ENCODE measurements around the gene CCDC127. TPM values are rescaled to one million over a fixed set of nuclear protein-coding genes. Genes with fewer than 3 reads are reported as not detected.

CCDC127 gene
- total RNA-seq, 2 experiments from 2014 or later = 3.6 to 4.0 TPM

GRCh38 chr5:161803-162110 lies 56.2 kb downstream of the CCDC127 start:
- no peak overlapping the region for H3K4me3 Mint-ChIP-seq
- CTCF ChIA-PET = no interaction called here
- H3K27ac Mint-ChIP-seq = no peak overlapping the region
- no peaks in the 10 kb centered on the region for H3K36me3 Mint-ChIP-seq (ENCODE audit: low read depth)
- intact Hi-C loops (cut with micrococcal nuclease) = no loop called here
- H3K27me3 Mint-ChIP-seq (ENCODE audit: low read depth) = peaks cover 13% of the 10 kb centered on the region
- no peaks in the 10 kb centered on the region for H3K4me1 Mint-ChIP-seq (ENCODE audit: low read depth)
- H3K9me3 Mint-ChIP-seq = no peaks in the 10 kb centered on the region
- DNase-seq = no peak

GRCh38 chr5:160921-161802 lies 56.8 kb downstream of the CCDC127 start:
- Mint-ChIP-seq H3K9me3 (no peaks in the 10 kb centered on the region), H3K27me3 (ENCODE audit: low read depth) (peaks cover 13% of the 10 kb centered on the region), H3K27ac (no peak overlapping the region), H3K36me3 (ENCODE audit: low read depth) (no peaks in the 10 kb centered on the region), H3K4me3 (no peak overlapping the region), H3K4me1 (ENCODE audit: low read depth) (no peaks in the 10 kb centered on the region)
- CTCF ChIA-PET = no interaction called here
- DNase-seq = no peak
- intact Hi-C loops (cut with micrococcal nuclease) = no loop called here

- Mint-ChIP-seq H3K27ac (no peak overlapping the region), H3K36me3 (ENCODE audit: low read depth) (no peaks in the 10 kb centered on the region), H3K27me3 (ENCODE audit: low read depth) (peaks cover 13% of the 10 kb centered on the region), H3K4me3 (no peak overlapping the region), H3K4me1 (ENCODE audit: low read depth) (no peaks in the 10 kb centered on the region), H3K9me3 (no peaks in the 10 kb centered on the region)
- no peak for DNase-seq
- intact Hi-C loops (cut with micrococcal nuclease) = no loop called here
- CTCF ChIA-PET = no interaction called here
Observed at GRCh38 chr5:160173-160510, 57.8 kb downstream of the CCDC127 start.

GRCh38 chr5:159448-160172 lies 58.3 kb downstream of the CCDC127 start:
- no peak overlapping the region for H3K4me3 Mint-ChIP-seq
- no peaks in the 10 kb centered on the region for H3K4me1 Mint-ChIP-seq (ENCODE audit: low read depth)
- DNase-seq = no peak
- intact Hi-C loops (cut with micrococcal nuclease) = no loop called here
- H3K36me3 Mint-ChIP-seq (ENCODE audit: low read depth) = no peaks in the 10 kb centered on the region
- peaks cover 13% of the 10 kb centered on the region for H3K27me3 Mint-ChIP-seq (ENCODE audit: low read depth)
- no peak overlapping the region for H3K27ac Mint-ChIP-seq
- no peaks in the 10 kb centered on the region for H3K9me3 Mint-ChIP-seq
- CTCF ChIA-PET = interaction anchor here (0.6 kb wide), 1 partner anchor 29 kb away, joined by 3 read pairs; no protein-coding TSS in a partner anchor

GRCh38 chr5:158807-159447 lies 59.0 kb downstream of the CCDC127 start:
- Mint-ChIP-seq H3K4me1 (ENCODE audit: low read depth) (no peaks in the 10 kb centered on the region), H3K9me3 (no peaks in the 10 kb centered on the region), H3K27ac (no peak overlapping the region), H3K4me3 (no peak overlapping the region), H3K36me3 (ENCODE audit: low read depth) (no peaks in the 10 kb centered on the region), H3K27me3 (ENCODE audit: low read depth) (peaks cover 13% of the 10 kb centered on the region)
- no peak for DNase-seq
- CTCF ChIA-PET = interaction anchor here (0.6 kb wide), 1 partner anchor 28 kb away, joined by 3 read pairs; no protein-coding TSS in a partner anchor
- intact Hi-C loops (cut with micrococcal nuclease) = no loop called here

- H3K4me1 Mint-ChIP-seq (ENCODE audit: low read depth) = no peaks in the 10 kb centered on the region
- no peaks in the 10 kb centered on the region for H3K36me3 Mint-ChIP-seq (ENCODE audit: low read depth)
- intact Hi-C loops (cut with micrococcal nuclease) = no loop called here
- no peak for DNase-seq
- CTCF ChIA-PET = no interaction called here
- H3K9me3 Mint-ChIP-seq = no peaks in the 10 kb centered on the region
- H3K27me3 Mint-ChIP-seq (ENCODE audit: low read depth) = peaks cover 13% of the 10 kb centered on the region
- no peak overlapping the region for H3K4me3 Mint-ChIP-seq
- no peak overlapping the region for H3K27ac Mint-ChIP-seq
Observed at GRCh38 chr5:157801-158200, 60.2 kb downstream of the CCDC127 start.

- no peak for DNase-seq
- H3K4me3 Mint-ChIP-seq = no peak overlapping the region
- H3K27ac Mint-ChIP-seq = no peak overlapping the region
- CTCF ChIA-PET = no interaction called here
- H3K4me1 Mint-ChIP-seq (ENCODE audit: low read depth) = no peaks in the 10 kb centered on the region
- H3K36me3 Mint-ChIP-seq (ENCODE audit: low read depth) = no peaks in the 10 kb centered on the region
- no peaks in the 10 kb centered on the region for H3K9me3 Mint-ChIP-seq
- H3K27me3 Mint-ChIP-seq (ENCODE audit: low read depth) = peaks cover 13% of the 10 kb centered on the region
- intact Hi-C loops (cut with micrococcal nuclease) = no loop called here
Observed at GRCh38 chr5:157126-157715, 60.7 kb downstream of the CCDC127 start.

GRCh38 chr5:156411-157072 lies 61.4 kb downstream of the CCDC127 start:
- Mint-ChIP-seq H3K4me1 (ENCODE audit: low read depth) (no peaks in the 10 kb centered on the region), H3K27me3 (ENCODE audit: low read depth) (peaks cover 13% of the 10 kb centered on the region), H3K27ac (no peak overlapping the region), H3K9me3 (no peaks in the 10 kb centered on the region), H3K4me3 (no peak overlapping the region), H3K36me3 (ENCODE audit: low read depth) (no peaks in the 10 kb centered on the region)
- DNase-seq = no peak
- CTCF ChIA-PET = interaction anchor here (1.5 kb wide), 1 partner anchor 32 kb away, joined by 3 read pairs; no protein-coding TSS in a partner anchor
- intact Hi-C loops (cut with micrococcal nuclease) = no loop called here

GRCh38 chr5:155651-156410 lies 62.1 kb downstream of the CCDC127 start:
- CTCF ChIA-PET = interaction anchor here (1.5 kb wide), 1 partner anchor 33 kb away, joined by 3 read pairs; no protein-coding TSS in a partner anchor
- DNase-seq = no peak
- H3K36me3 Mint-ChIP-seq (ENCODE audit: low read depth) = no peaks in the 10 kb centered on the region

GRCh38 chr5:154826-155225 lies 63.1 kb downstream of the CCDC127 start:
- no peak overlapping the region for H3K4me3 Mint-ChIP-seq
- intact Hi-C loops (cut with micrococcal nuclease) = no loop called here
- no peaks in the 10 kb centered on the region for H3K9me3 Mint-ChIP-seq
- H3K4me1 Mint-ChIP-seq (ENCODE audit: low read depth) = no peaks in the 10 kb centered on the region
- no peak for DNase-seq
- no peaks in the 10 kb centered on the region for H3K36me3 Mint-ChIP-seq (ENCODE audit: low read depth)
- peaks cover 8% of the 10 kb centered on the region for H3K27me3 Mint-ChIP-seq (ENCODE audit: low read depth)
- CTCF ChIA-PET = no interaction called here
- H3K27ac Mint-ChIP-seq = no peak overlapping the region

More at GRCh38 chr5:155651-156410, 62.1 kb downstream of the CCDC127 start:
- Mint-ChIP-seq H3K27ac (no peak overlapping the region), H3K27me3 (ENCODE audit: low read depth) (peaks cover 12% of the 10 kb centered on the region), H3K4me3 (no peak overlapping the region), H3K9me3 (no peaks in the 10 kb centered on the region), H3K4me1 (ENCODE audit: low read depth) (no peaks in the 10 kb centered on the region)
- intact Hi-C loops (cut with micrococcal nuclease) = no loop called here

- Mint-ChIP-seq H3K4me3 (no peak overlapping the region), H3K27ac (no peak overlapping the region), H3K4me1 (ENCODE audit: low read depth) (no peaks in the 10 kb centered on the region), H3K27me3 (ENCODE audit: low read depth) (peaks cover 4% of the 10 kb centered on the region), H3K9me3 (peaks cover 4% of the 10 kb centered on the region), H3K36me3 (ENCODE audit: low read depth) (no peaks in the 10 kb centered on the region)
- no peak for DNase-seq
- intact Hi-C loops (cut with micrococcal nuclease) = no loop called here
- CTCF ChIA-PET = no interaction called here
Observed at GRCh38 chr5:154236-154635, 63.7 kb downstream of the CCDC127 start.
